IPS-20b (cell line): ENCODE data around the gene NUP210L.
"Not testable (repeated sequence)": the region's sequence is repeated elsewhere in the genome, so short reads cannot be mapped to it uniquely, and the experiment has no call there.

Experiments
- H3K27ac ChIP-seq: one replicate; pipeline ENCODE4 v1.5.1; 2013; ENCODE audit warnings: low read length
- H3K27me3 ChIP-seq: 2 replicates; pipeline ENCODE4 v1.6.1; 2013; ENCODE audit warnings: mild to moderate bottlenecking, low read length, inconsistent platforms; ENCODE audit not compliant: insufficient read depth
- H3K36me3 ChIP-seq: 2 replicates; pipeline ENCODE4 v1.6.1; 2013; ENCODE audit warnings: low read depth, mild to moderate bottlenecking, inconsistent platforms, low read length, moderate library complexity; ENCODE audit not compliant: insufficient read depth
- H3K4me1 ChIP-seq: 2 replicates; pipeline ENCODE4 v1.6.1; 2013; ENCODE audit warnings: mild to moderate bottlenecking, control low read depth, inconsistent platforms, low read length, moderate library complexity; ENCODE audit not compliant: insufficient read depth
- H3K4me3 ChIP-seq: 2 replicates; pipeline ENCODE4 v1.5.1; 2013; ENCODE audit warnings: mild to moderate bottlenecking, low read length, inconsistent platforms
- H3K9ac ChIP-seq: 2 replicates; pipeline ENCODE4 v1.6.1; 2013; ENCODE audit warnings: low read depth, mild to moderate bottlenecking, inconsistent platforms, low read length, moderate library complexity
- H3K9me3 ChIP-seq: 2 replicates; pipeline ENCODE4 v1.6.1; 2013; ENCODE audit warnings: mild to moderate bottlenecking, low read depth, low read length, inconsistent platforms; ENCODE audit not compliant: insufficient read depth

The NUP210L gene

GRCh38 chr1:153985941-153986761 is 168.7 kb downstream of the NUP210L start, which contains the start of gene RAB13:
Gene RAB13 (minus strand): TSS chr1:153986339. CDS start chr1:153986236, 103 bp downstream.
- Histone ChIP-seq H3K27ac (peak within 1 kb of the TSS; percentile 58), H3K36me3 (peaks cover 35% of the 10 kb centered on the region), H3K9me3 (no peaks in the 10 kb centered on the region), H3K4me1 (peaks cover 9% of the 10 kb centered on the region), H3K9ac (peak within 1 kb of the TSS; percentile 84), H3K4me3 (peak within 1 kb of the TSS; percentile 79), H3K27me3 (no peaks in the 10 kb centered on the region)

GRCh38 chr1:153985341-153985912 is 169.4 kb downstream of the NUP210L start:
- H3K4me1 ChIP-seq, result peaks cover 9% of the 10 kb centered on the region
- peak overlapping the region; percentile 79 for H3K4me3 ChIP-seq
- peak overlapping the region; percentile 58 for H3K27ac ChIP-seq
- no peaks in the 10 kb centered on the region for H3K27me3 ChIP-seq
- peak overlapping the region; percentile 84 for H3K9ac ChIP-seq
- peaks cover 39% of the 10 kb centered on the region for H3K36me3 ChIP-seq
- H3K9me3 ChIP-seq, result no peaks in the 10 kb centered on the region

DNA sequence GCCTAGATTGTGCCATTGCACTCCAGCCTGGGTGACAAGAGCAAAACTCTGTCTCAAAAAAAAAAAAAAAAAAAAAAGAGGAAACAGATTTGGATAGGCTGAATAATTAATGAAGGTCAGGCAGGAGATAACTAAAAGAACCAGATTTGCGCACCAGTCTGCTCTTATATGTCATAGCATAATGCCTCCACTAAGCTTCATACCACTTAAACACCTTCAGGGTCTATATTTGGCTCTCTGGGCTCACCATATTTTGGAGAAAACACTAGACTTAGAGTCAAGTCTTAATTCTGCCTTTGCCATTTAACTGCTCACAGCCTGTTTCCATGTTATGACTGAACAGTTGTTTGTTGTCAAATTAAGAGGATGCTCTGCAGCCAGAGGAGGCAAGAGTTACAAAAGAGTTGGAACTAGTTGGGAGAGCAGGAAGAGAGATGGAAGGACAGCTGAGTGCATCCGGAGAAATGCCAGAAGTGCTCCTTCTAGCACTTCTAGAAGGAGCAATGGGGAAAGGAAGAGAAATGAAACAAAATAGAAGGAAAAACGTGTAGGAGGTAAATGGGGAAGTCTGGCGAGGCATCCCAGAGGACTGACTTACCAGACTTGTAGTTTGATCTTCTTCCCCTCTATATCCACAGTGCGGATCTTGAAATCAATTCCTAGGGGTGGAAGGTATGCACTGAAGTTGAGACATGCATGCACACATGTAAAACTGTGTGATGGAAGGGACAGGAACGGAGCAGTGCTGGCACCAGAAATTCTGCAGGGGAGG is 170.6 kb downstream of the NUP210L start:
- Histone ChIP-seq H3K27ac (no peak overlapping the region), H3K9ac (peak overlapping the region; percentile 84; the same call in 1 of the 2 replicates), H3K4me1 (peaks cover 9% of the 10 kb centered on the region), H3K27me3 (no peaks in the 10 kb centered on the region), H3K36me3 (peaks cover 40% of the 10 kb centered on the region), H3K9me3 (no peaks in the 10 kb centered on the region), H3K4me3 (peak overlapping the region; percentile 79)

DNA sequence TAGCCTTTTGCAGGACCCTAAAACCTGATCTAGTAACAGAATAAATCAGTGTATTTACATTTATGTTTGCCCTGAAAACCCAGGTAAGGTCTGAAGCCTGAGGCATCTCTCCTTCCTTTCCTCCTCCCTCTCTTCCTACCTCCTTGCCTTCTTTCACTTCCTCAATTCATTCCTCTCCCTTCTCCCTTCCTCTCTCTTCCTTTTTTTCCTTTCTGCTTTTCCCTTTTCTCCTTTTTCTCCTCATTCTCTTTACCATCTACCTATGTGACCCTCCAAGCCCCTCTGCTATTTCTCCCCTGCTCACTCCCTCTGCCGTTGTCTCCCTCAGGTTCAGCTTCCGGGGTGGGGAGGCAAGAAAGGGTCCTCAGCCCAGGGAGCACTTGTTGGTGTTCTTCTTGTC is 173.1 kb downstream of the NUP210L start:
- peaks cover 48% of the 10 kb centered on the region for H3K36me3 ChIP-seq
- H3K9ac ChIP-seq, H3K27ac ChIP-seq, H3K9me3 ChIP-seq, H3K4me1 ChIP-seq, H3K4me3 ChIP-seq, H3K27me3 ChIP-seq: not testable (repeated sequence)

DNA sequence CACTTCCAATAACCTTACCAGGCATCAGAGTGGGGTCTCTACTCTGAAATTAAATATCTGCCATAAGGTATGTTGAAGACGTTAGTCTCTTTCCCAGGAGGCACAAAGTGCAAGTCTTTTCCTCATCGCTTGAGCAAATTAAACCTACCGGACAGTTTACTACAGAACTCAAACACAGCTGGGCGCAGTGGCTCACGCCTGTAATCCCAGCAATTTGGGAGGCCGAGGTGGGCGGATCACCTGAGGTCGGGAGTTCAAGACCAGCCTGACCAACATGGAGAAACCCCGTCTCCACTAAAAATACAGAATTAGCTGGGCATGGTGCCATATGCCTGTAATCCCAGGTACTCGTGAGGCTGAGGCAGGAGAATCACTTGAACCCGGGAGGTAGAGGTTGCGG is 175.8 kb downstream of the NUP210L start:
- not testable (repeated sequence) for H3K9ac ChIP-seq, H3K9me3 ChIP-seq, H3K27ac ChIP-seq, H3K4me3 ChIP-seq, H3K4me1 ChIP-seq, H3K27me3 ChIP-seq
- peaks cover 59% of the 10 kb centered on the region for H3K36me3 ChIP-seq

DNA sequence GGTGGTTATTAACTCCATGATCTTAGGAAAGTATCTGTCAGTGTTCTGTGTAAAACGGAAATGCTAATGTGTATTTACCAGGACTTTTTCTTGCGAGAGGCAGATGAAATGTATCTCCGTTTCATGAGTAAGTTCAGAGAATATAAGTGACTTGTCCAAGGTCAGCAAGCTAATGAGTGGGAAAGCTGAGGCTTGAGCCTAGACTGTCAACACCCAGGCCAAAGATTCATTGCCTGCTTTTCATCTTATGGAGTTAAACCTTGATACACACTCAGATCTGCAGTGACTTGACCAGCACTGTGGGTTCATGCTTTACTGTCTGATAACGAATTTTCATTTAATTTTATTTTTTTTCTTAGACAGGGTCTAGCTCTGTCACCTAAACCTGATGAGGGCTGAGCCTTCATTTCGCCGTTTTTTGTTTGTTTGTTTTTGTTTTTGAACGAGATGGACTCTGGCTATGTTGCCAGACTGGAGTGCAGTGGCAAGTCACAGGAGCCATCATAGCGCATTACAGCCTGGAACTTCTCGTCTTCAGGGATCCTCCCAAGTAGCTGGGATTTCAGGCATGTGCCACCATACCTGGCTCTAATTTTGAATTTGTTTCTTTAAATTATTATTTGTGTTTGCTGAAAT is 176.5 kb downstream of the NUP210L start:
- no peak overlapping the region for H3K27ac ChIP-seq
- H3K4me1 ChIP-seq, result no peaks in the 10 kb centered on the region; the same call in 1 of the 2 replicates
- H3K27me3 ChIP-seq, result no peaks in the 10 kb centered on the region
- H3K9ac ChIP-seq, result peak overlapping the region; percentile 90; the same call in 1 of the 2 replicates
- H3K4me3 ChIP-seq, result peak overlapping the region; percentile 85
- H3K36me3 ChIP-seq, result peaks cover 59% of the 10 kb centered on the region
- H3K9me3 ChIP-seq, result no peaks in the 10 kb centered on the region

- Histone ChIP-seq H3K4me1 (no peaks in the 10 kb centered on the region; the same call in 1 of the 2 replicates), H3K36me3 (peaks cover 60% of the 10 kb centered on the region), H3K4me3 (peak within 1 kb of the TSS; percentile 85), H3K27ac (peak within 1 kb of the TSS; percentile 11), H3K27me3 (no peaks in the 10 kb centered on the region), H3K9me3 (no peaks in the 10 kb centered on the region), H3K9ac (peak within 1 kb of the TSS; percentile 90)
These were observed 177.3 kb downstream of the NUP210L start, which contains the start of gene JTB for GRCh38 chr1:153977250-153978240. Gene JTB (minus strand): TSS chr1:153977674. CDS start chr1:153977252, 422 bp downstream.

DNA sequence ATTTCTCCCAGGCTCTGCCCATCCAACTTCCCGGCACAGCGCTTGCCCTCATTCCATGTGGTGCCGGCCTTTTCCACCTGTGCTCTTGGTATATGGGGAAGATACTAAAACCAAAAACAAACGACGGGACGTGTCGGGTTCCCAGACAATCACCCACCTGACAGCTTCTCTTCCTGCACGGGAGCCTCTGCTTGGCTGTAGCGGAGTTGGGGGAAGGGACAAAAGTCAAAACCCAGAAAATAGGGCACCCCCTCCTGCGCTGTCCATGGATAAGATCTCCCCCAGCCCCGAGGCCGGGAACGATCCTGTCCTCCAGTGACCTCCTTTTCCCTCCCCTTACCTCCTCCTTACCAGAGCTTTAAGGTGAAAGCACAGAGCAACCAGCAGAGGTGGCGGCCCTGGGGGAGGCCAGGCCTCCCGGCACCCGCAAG is 178.0 kb downstream of the NUP210L start:
- H3K36me3 ChIP-seq, result peaks cover 53% of the 10 kb centered on the region
- no peaks in the 10 kb centered on the region for H3K9me3 ChIP-seq
- peak overlapping the region; percentile 11 for H3K27ac ChIP-seq
- no peaks in the 10 kb centered on the region; the same call in 1 of the 2 replicates for H3K4me1 ChIP-seq
- H3K27me3 ChIP-seq, result no peaks in the 10 kb centered on the region
- H3K9ac ChIP-seq, result peak overlapping the region; percentile 90
- H3K4me3 ChIP-seq, result peak overlapping the region; percentile 85

GRCh38 chr1:153973525-153973924 is 181.3 kb downstream of the NUP210L start:
- no peaks in the 10 kb centered on the region for H3K27me3 ChIP-seq
- no peak overlapping the region for H3K9ac ChIP-seq
- H3K27ac ChIP-seq, result no peak overlapping the region
- H3K4me3 ChIP-seq, result no peak overlapping the region
- H3K4me1 ChIP-seq, result no peaks in the 10 kb centered on the region; the same call in 1 of the 2 replicates
- no peaks in the 10 kb centered on the region for H3K9me3 ChIP-seq
- peaks cover 33% of the 10 kb centered on the region for H3K36me3 ChIP-seq

DNA sequence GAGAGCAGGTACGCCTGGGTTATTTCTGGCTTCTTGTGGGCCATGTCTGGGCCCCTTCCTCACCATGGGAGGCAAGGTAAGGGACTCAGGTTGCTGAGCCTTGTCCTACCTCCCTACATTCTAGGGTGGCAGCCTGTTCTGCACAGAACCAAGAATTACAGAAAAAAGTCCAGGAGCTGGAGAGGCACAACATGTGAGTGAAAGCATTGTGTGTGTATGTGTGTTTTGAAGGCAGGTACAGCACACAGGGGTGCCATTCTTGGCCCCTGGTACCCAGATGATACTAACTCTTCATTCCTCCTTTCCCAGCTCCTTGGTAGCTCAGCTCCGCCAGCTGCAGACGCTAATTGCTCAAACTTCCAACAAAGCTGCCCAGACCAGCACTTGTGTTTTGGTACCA is 181.8 kb downstream of the NUP210L start:
- Histone ChIP-seq H3K9me3 (no peaks in the 10 kb centered on the region), H3K27ac (no peak overlapping the region), H3K4me1 (no peaks in the 10 kb centered on the region; the same call in 1 of the 2 replicates), H3K27me3 (no peaks in the 10 kb centered on the region), H3K9ac (no peak overlapping the region), H3K4me3 (no peak overlapping the region), H3K36me3 (peaks cover 32% of the 10 kb centered on the region)
